HCT116 (cell line): ENCODE measurements around the gene SLC16A3. TPM values are rescaled to one million over a fixed set of nuclear protein-coding genes. Genes with fewer than 3 reads are reported as not detected.
"Not testable (repeated sequence)": the region's sequence is repeated elsewhere in the genome, so short reads cannot be mapped to it uniquely, and the experiment has no call there.

Source experiments
- ATAC-seq: fragments of 200-7000 bp; cut with Tn5 transposase; 2 replicates; pipeline ENCODE4 v1.9.1; 2020; ENCODE audit warnings: mild to moderate bottlenecking, moderate library complexity
- BruUV-seq: library from RNA; stranded (reverse); fragments of 400-500 nt; replicated peaks from 2 replicates; lab custom pipeline; 2021; lab: Mats Ljungman, UMichigan
- CTCF ChIA-PET: fragments of 300-600 bp; sonication (Branson Sonifier 250); formaldehyde crosslinking; loops from one replicate; lab custom pipeline; 2021; ENCODE audit warnings: antibody characterized with exemption; lab: Charles Lee
- POLR2A ChIA-PET: fragments of 300-600, 350-600 bp; sonication (Branson Sonifier 250); formaldehyde crosslinking; loops from one replicate; lab custom pipeline; 2021; ENCODE audit warnings: antibody characterized with exemption; lab: Charles Lee
- RAD21 ChIA-PET, 2 experiments: fragments of 300-600 bp; sonication (Branson Sonifier 250); formaldehyde crosslinking; loops; one replicate each; lab custom pipeline; 2023; ENCODE audit warnings: low total read pairs in 2 of 2; ENCODE audit not compliant: uncharacterized antibody in 2 of 2, unreplicated experiment in 2 of 2, low non-redundant PET in 1 of 2; lab: Charles Lee
- DNase-seq: peaks from one replicate; pipeline ENCODE4 v3.0.0-alpha.2; 2010; ENCODE audit warnings: low read depth, low spot score
- H2AFZ ChIP-seq: fragments of 200-600 bp; shearing (Covaris generic), sonication (generic); 2 replicates; pipeline ENCODE4 v1.6.1; 2017; ENCODE audit warnings: low read depth, mixed run types, mixed read lengths, antibody characterized with exemption, low read length; ENCODE audit not compliant: poor library complexity, severe bottlenecking
- H3K27ac ChIP-seq: 2 replicates; pipeline ENCODE4 v1.5.1; 2012; ENCODE audit warnings: low read depth, low read length
- H3K27me3 ChIP-seq: fragments of 200-600 bp; sonication (generic); 2 replicates; pipeline ENCODE4 v1.6.1; 2016; ENCODE audit warnings: mixed run types, low read length, mixed read lengths; ENCODE audit not compliant: insufficient read depth
- H3K36me3 ChIP-seq, 2 experiments: fragments of 200-500 bp in 1 of 2; fragments of 200-600 bp in 1 of 2; sonication (Bioruptor generic) in 1 of 2; sonication (generic) in 1 of 2; 2 replicates each; pipeline versions ENCODE4 v1.5.1 to v1.6.1; 2014 to 2016; ENCODE audit warnings: low read length in 2 of 2, inconsistent platforms in 1 of 2, mixed read lengths in 1 of 2, mixed run types in 1 of 2; ENCODE audit not compliant: insufficient read depth in 2 of 2, control insufficient read depth in 1 of 2
- H3K4me1 ChIP-seq, 2 experiments: fragments of 200-600 bp in 1 of 2; sonication (generic) in 1 of 2; 2 replicates each; pipeline versions ENCODE4 v1.5.1 to v1.6.1; 2012 to 2017; ENCODE audit warnings: low read length in 2 of 2, inconsistent platforms in 1 of 2, mild to moderate bottlenecking in 1 of 2, mixed read lengths in 1 of 2, mixed run types in 1 of 2, moderate library complexity in 1 of 2; ENCODE audit not compliant: insufficient read depth in 2 of 2, control insufficient read depth in 1 of 2
- H3K4me2 ChIP-seq: fragments of 200-600 bp; sonication (generic); 2 replicates; pipeline ENCODE4 v1.6.1; 2017; ENCODE audit warnings: mixed run types, low read length, mixed read lengths
- H3K4me3 ChIP-seq, 2 experiments: fragments of 200-600 bp in 1 of 2; sonication (generic) in 1 of 2; replicated peaks in 1 of 2; 2 replicates each; pipeline ENCODE4 v1.5.1; 2011 to 2016; ENCODE audit warnings: low read length in 2 of 2, control low read depth in 1 of 2, low read depth in 1 of 2, mild to moderate bottlenecking in 1 of 2, mixed read lengths in 1 of 2, mixed run types in 1 of 2
- H3K79me2 ChIP-seq: fragments of 200-600 bp; sonication (generic); 2 replicates; pipeline ENCODE4 v1.6.1; 2017; ENCODE audit warnings: mild to moderate bottlenecking, mixed run types, low read length, moderate library complexity, mixed read lengths; ENCODE audit not compliant: insufficient read depth
- H3K9ac ChIP-seq: fragments of 200-600 bp; sonication (generic); 2 replicates; pipeline ENCODE4 v1.6.1; 2016; ENCODE audit warnings: low read length, mixed read lengths
- H3K9me2 ChIP-seq: fragments of 200-600 bp; sonication (generic), shearing (Covaris generic); 2 replicates; pipeline ENCODE4 v1.6.1; 2017; ENCODE audit warnings: mixed run types, mild to moderate bottlenecking, moderate library complexity; ENCODE audit not compliant: insufficient read depth
- H3K9me3 ChIP-seq, 2 experiments: fragments of 200-500 bp in 1 of 2; fragments of 200-600 bp in 1 of 2; sonication (Bioruptor generic) in 1 of 2; sonication (generic) in 1 of 2; 2 replicates each; pipeline ENCODE4 v1.6.1; 2014 to 2017; ENCODE audit warnings: low read length in 2 of 2, mixed read lengths in 2 of 2, inconsistent platforms in 1 of 2, low read depth in 1 of 2, mild to moderate bottlenecking in 1 of 2, mixed run types in 1 of 2, moderate library complexity in 1 of 2; ENCODE audit not compliant: control insufficient read depth in 1 of 2, insufficient read depth in 1 of 2
- H4K20me1 ChIP-seq: fragments of 200-600 bp; sonication (generic), shearing (Covaris generic); 2 replicates; pipeline ENCODE4 v1.6.1; 2017; ENCODE audit warnings: mixed run types, mild to moderate bottlenecking, moderate library complexity; ENCODE audit not compliant: insufficient read depth
- FOSL1 ChIP-seq: IDR thresholded peaks from 2 replicates; pipeline ENCODE4 v1.6.1; 2012; ENCODE audit warnings: low read depth
- JUND ChIP-seq: IDR thresholded peaks from 2 replicates; pipeline ENCODE4 v1.6.1; 2012
- POLR2A ChIP-seq: IDR thresholded peaks from 2 replicates; pipeline ENCODE4 v1.7.0; 2011; ENCODE audit warnings: borderline replicate concordance; ENCODE audit not compliant: insufficient read depth, insufficient read length; ENCODE audit errors: extremely low read depth
- POLR2AphosphoS5 ChIP-seq: IDR thresholded peaks from 2 replicates; pipeline ENCODE4 v1.6.1; 2011; ENCODE audit warnings: mild to moderate bottlenecking, low read depth, low read length, moderate library complexity
- TCF7L2 ChIP-seq: IDR thresholded peaks from 2 replicates; pipeline ENCODE4 v1.7.0; 2011; ENCODE audit warnings: borderline replicate concordance, inconsistent platforms; ENCODE audit not compliant: insufficient read depth, insufficient read length; ENCODE audit errors: extremely low read depth
- YY1 ChIP-seq: IDR thresholded peaks from 2 replicates; pipeline ENCODE4 v1.6.1; 2011; ENCODE audit warnings: low read length, low read depth, moderate library complexity, mild to moderate bottlenecking; ENCODE audit not compliant: insufficient replicate concordance; ENCODE audit errors: extremely low read depth
- ZBTB33 ChIP-seq: IDR thresholded peaks from 2 replicates; pipeline ENCODE4 v1.6.1; 2011; ENCODE audit warnings: mild to moderate bottlenecking, low read length, moderate library complexity; ENCODE audit not compliant: insufficient replicate concordance; ENCODE audit errors: extremely low read depth
- ZFX ChIP-seq: fragments of 450-650 bp; IDR thresholded peaks from 2 replicates; pipeline ENCODE4 v1.6.1; 2017
- intact Hi-C: fragments of 100-400 bp; cut with micrococcal nuclease; formaldehyde crosslinking; loops from 2 replicates; pipeline ENCODE4 v1.10.0; 2022
- total RNA-seq: library from RNA; stranded (reverse); gene quantifications from one replicate; pipeline ENCODE4 v1.2.1, GENCODE V29; 2021; ENCODE audit not compliant: unreplicated experiment

The SLC16A3 gene
- total RNA-seq, 1 experiment from 2014 or later: 445 TPM

- ATAC-seq, H3K9me2 ChIP-seq, CTCF ChIA-PET, H3K27me3 ChIP-seq, H3K9ac ChIP-seq, H3K9me3 ChIP-seq, intact Hi-C loops, H3K36me3 ChIP-seq, H3K4me3 ChIP-seq, H2AFZ ChIP-seq, RAD21 ChIA-PET, H3K4me2 ChIP-seq, BruUV-seq, H3K27ac ChIP-seq, DNase-seq, H4K20me1 ChIP-seq: not testable (repeated sequence)
- Histone ChIP-seq H3K4me1 (peaks cover 39 to 69% of the 10 kb centered on the region in 2 experiments), H3K79me2 (peaks cover 33% of the 10 kb centered on the region)
- POLR2A ChIA-PET: interaction anchor here (3.6 kb wide), 1 partner anchor 19 kb away, joined by 13 read pairs; the partner anchor contains the start of gene SLC16A3
Measured at GRCh38 chr17:82210655-82211054, 18.2 kb upstream of the SLC16A3 start.

- ChIA-PET POLR2A (interaction anchor here (1.2 to 3.6 kb wide), 3 partner anchors 8 to 80 kb away, joined by 3 to 13 read pairs (median 4); partner anchors contain the start of gene SLC16A3), CTCF (interaction anchor here (1.1 kb wide), 1 partner anchor 16 kb away, joined by 3 read pairs; the partner anchor contains the start of gene SLC16A3), RAD21 (no interaction called here)
- ATAC-seq: peak; percentile 63
- H3K4me2 ChIP-seq: peak within 1 kb of the TSS; percentile 99
- no peak for DNase-seq
- intact Hi-C loops: loop anchor here (1.0 kb wide), 1 partner anchor 17 kb away; the partner anchor contains the start of gene SLC16A3
- H3K9ac ChIP-seq: peak within 1 kb of the TSS; percentile 97
- no peak within 1 kb of the TSS for H2AFZ ChIP-seq
- peak within 1 kb of the TSS; percentile 97 for H3K27ac ChIP-seq
- H3K4me3 ChIP-seq: peak within 1 kb of the TSS; percentile 83 to 95
- peaks cover 33% of the 10 kb centered on the region for H3K79me2 ChIP-seq
- no peaks in the 10 kb centered on the region for H3K27me3 ChIP-seq
- H3K4me1 ChIP-seq: peaks cover 43 to 69% of the 10 kb centered on the region in 2 experiments
- no peaks in the 10 kb centered on the region for H3K9me2 ChIP-seq
- H4K20me1 ChIP-seq: no peaks in the 10 kb centered on the region
- TF ChIP-seq TCF7L2: peak; percentile 66
- TF ChIP-seq POLR2A: peak; percentile 45
- TF ChIP-seq ZBTB33: no peak
- TF ChIP-seq JUND: no peak
- TF ChIP-seq YY1: peak; percentile 82
- no peak for TF ChIP-seq FOSL1
- peak; percentile 61 for TF ChIP-seq POLR2AphosphoS5
- TF ChIP-seq ZFX: peak; percentile 90
- no peaks in the 10 kb centered on the region; a peak in 1 of 4 replicates for H3K36me3 ChIP-seq
- H3K9me3 ChIP-seq: no peaks in the 10 kb centered on the region
- BruUV-seq: no TSS peak
Measured at GRCh38 chr17:82212331-82213250, 16.3 kb upstream of the SLC16A3 start, which contains the start of gene CCDC57. Gene CCDC57 (minus strand): TSS chr17:82212842. CDS start chr17:82201944, 10,898 bp downstream.
